ENCODE measurements around the gene SNAPIN. TPM values are rescaled to one million over a fixed set of nuclear protein-coding genes. Genes with fewer than 3 reads are reported as not detected.

Gene SNAPIN
- total RNA-seq, 1 experiment from 2014 or later = 46.8 TPM

DNA sequence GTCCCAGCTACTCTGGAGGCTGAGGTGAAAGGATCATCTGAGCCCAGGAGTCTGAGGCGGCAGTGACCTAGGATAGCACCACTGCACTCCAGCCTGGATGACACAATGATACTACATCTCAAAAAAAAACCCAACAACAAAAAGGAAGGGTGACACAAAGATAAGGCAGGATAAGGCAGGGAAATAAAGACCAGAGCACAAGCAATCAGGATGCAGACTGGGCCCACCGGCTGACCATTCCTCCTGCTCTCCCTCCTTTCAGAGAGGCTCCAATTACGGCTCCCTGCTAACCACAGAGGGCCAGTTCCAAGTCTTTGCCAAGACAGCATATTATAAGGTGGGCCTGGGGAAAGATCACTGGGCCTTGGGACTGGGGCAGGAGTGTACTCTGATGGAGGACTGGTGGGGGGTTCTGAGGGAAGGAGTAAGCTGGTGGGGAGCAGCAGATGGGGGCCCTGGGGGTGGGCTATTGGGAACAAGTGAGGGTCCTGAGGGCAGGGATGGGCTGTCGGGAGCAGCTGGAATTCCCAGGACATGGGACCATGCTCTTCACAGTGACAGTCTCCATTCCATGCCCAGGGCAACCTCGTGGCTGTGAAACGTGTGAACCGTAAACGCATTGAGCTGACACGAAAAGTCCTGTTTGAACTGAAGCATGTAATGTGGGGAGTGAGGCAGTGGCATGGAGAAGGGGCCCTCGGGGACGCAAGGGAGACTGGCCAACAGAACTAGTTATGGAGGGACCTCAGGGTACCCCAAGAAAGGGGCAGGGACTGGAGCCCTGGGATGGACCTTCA, 27.2 kb downstream of the SNAPIN start:
- intact Hi-C loops (cut with micrococcal nuclease; ENCODE audit: unreplicated experiment) (no loop called here), in situ Hi-C loops (cut with HindIII; ENCODE audit: low pct_unique_long_range_greater_than_20kb, low sequenced_read_pairs) (no loop called here)
- H3K4me3 ChIP-seq (ENCODE audit: low read depth in 2 of 2, low read length in 2 of 2) = no peak overlapping the region
- ChIA-PET CTCF (no interaction called here), POLR2A (no interaction called here)
- no peaks in the 10 kb centered on the region; the same call in 1 of the 2 replicates for H3K27me3 ChIP-seq (ENCODE audit: control insufficient read depth, insufficient read depth, low read length)
- H3K4me1 ChIP-seq (ENCODE audit: control insufficient read depth, insufficient read depth, low read length) = no peaks in the 10 kb centered on the region
- H3K9me3 ChIP-seq (ENCODE audit: control insufficient read depth, insufficient read depth, low read depth, low read length) = no peaks in the 10 kb centered on the region
- ATAC-seq = no peak
- TF ChIP-seq POLR2AphosphoS5 (IDR thresholded peaks at IDR 0.05; ENCODE audit: low read depth, low read length) (no peak), TCF7L2 (IDR thresholded peaks at IDR 0.05; ENCODE audit: low read depth, low read length) (no peak), SIN3A (IDR thresholded peaks at IDR 0.05; ENCODE audit: borderline replicate concordance, insufficient read depth, low read depth, low read length) (no peak)
- TF ChIP-seq, protein P1, sequence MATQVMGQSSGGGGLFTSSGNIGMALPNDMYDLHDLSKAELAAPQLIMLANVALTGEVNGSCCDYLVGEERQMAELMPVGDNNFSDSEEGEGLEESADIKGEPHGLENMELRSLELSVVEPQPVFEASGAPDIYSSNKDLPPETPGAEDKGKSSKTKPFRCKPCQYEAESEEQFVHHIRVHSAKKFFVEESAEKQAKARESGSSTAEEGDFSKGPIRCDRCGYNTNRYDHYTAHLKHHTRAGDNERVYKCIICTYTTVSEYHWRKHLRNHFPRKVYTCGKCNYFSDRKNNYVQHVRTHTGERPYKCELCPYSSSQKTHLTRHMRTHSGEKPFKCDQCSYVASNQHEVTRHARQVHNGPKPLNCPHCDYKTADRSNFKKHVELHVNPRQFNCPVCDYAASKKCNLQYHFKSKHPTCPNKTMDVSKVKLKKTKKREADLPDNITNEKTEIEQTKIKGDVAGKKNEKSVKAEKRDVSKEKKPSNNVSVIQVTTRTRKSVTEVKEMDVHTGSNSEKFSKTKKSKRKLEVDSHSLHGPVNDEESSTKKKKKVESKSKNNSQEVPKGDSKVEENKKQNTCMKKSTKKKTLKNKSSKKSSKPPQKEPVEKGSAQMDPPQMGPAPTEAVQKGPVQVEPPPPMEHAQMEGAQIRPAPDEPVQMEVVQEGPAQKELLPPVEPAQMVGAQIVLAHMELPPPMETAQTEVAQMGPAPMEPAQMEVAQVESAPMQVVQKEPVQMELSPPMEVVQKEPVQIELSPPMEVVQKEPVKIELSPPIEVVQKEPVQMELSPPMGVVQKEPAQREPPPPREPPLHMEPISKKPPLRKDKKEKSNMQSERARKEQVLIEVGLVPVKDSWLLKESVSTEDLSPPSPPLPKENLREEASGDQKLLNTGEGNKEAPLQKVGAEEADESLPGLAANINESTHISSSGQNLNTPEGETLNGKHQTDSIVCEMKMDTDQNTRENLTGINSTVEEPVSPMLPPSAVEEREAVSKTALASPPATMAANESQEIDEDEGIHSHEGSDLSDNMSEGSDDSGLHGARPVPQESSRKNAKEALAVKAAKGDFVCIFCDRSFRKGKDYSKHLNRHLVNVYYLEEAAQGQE (IDR thresholded peaks at IDR 0.05; ENCODE audit: insufficient read depth in 1 of 2, low read depth in 2 of 2, low read length in 1 of 2) = no peak
- TF ChIP-seq, protein P2, sequence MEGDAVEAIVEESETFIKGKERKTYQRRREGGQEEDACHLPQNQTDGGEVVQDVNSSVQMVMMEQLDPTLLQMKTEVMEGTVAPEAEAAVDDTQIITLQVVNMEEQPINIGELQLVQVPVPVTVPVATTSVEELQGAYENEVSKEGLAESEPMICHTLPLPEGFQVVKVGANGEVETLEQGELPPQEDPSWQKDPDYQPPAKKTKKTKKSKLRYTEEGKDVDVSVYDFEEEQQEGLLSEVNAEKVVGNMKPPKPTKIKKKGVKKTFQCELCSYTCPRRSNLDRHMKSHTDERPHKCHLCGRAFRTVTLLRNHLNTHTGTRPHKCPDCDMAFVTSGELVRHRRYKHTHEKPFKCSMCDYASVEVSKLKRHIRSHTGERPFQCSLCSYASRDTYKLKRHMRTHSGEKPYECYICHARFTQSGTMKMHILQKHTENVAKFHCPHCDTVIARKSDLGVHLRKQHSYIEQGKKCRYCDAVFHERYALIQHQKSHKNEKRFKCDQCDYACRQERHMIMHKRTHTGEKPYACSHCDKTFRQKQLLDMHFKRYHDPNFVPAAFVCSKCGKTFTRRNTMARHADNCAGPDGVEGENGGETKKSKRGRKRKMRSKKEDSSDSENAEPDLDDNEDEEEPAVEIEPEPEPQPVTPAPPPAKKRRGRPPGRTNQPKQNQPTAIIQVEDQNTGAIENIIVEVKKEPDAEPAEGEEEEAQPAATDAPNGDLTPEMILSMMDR (IDR thresholded peaks at IDR 0.05) = no peak
- BruUV-seq (replicated peaks) = no TSS peak
- DNase-seq (ENCODE audit: low read depth, low spot score) = no peak
- H3K27ac ChIP-seq (ENCODE audit: low read length) = no peak overlapping the region
- H3K36me3 ChIP-seq (ENCODE audit: control insufficient read depth, insufficient read depth, low read length) = no peaks in the 10 kb centered on the region

DNA sequence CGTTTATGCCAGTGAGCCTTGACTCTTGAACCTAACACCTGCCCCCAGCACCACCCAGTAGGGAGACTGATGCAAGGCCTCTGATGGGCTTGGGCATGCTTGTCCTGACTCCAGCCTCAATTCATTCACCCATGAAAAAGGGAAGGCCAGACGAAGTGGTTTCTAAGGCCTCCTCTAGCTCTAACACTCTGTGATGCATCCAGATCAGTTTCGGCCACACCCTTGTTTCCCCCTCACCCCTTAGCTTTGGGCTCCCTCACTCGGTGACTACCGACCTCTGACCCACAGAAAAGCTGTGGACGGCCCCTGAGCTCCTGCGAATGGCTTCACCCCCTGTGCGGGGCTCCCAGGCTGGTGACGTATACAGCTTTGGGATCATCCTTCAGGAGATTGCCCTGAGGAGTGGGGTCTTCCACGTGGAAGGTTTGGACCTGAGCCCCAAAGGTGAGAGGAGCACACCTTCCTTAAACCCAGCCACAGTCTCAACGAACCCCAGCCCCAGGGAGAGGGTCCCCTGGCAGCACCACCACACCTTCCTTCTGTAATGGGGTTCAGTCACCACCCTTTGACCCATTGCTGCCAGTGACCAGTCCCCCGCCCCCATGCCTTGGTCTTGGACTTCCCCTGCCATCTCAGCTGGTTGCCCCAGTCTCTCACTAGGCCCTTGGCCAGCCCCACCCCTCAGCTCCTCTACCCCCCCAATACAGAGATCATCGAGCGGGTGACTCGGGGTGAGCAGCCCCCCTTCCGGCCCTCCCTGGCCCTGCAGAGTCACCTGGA, 29.0 kb downstream of the SNAPIN start:
- CTCF ChIA-PET = no interaction called here
- Histone ChIP-seq H3K9me3 (ENCODE audit: control insufficient read depth, insufficient read depth, low read depth, low read length) (no peaks in the 10 kb centered on the region), H3K4me1 (ENCODE audit: control insufficient read depth, insufficient read depth, low read length) (no peaks in the 10 kb centered on the region), H3K36me3 (ENCODE audit: control insufficient read depth, insufficient read depth, low read length) (no peaks in the 10 kb centered on the region), H3K27me3 (ENCODE audit: control insufficient read depth, insufficient read depth, low read length) (no peaks in the 10 kb centered on the region), H3K27ac (ENCODE audit: low read length) (no peak overlapping the region), H3K4me3 (ENCODE audit: low read depth in 2 of 2, low read length in 2 of 2) (no peak overlapping the region)
- DNase-seq (ENCODE audit: low read depth, low spot score) (no peak), ATAC-seq (no peak)
- BruUV-seq (replicated peaks) = no TSS peak
- POLR2A ChIA-PET = no interaction called here
- in situ Hi-C loops (cut with HindIII; ENCODE audit: low pct_unique_long_range_greater_than_20kb, low sequenced_read_pairs) (no loop called here), intact Hi-C loops (cut with micrococcal nuclease; ENCODE audit: unreplicated experiment) (no loop called here)
- TF ChIP-seq POLR2AphosphoS5 (IDR thresholded peaks at IDR 0.05; ENCODE audit: low read depth, low read length) (no peak), SIN3A (IDR thresholded peaks at IDR 0.05; ENCODE audit: borderline replicate concordance, insufficient read depth, low read depth, low read length) (no peak)
- TF ChIP-seq, protein P2 (IDR thresholded peaks at IDR 0.05) = no peak
- TF ChIP-seq, protein P1 (IDR thresholded peaks at IDR 0.05; ENCODE audit: insufficient read depth in 1 of 2, low read depth in 2 of 2, low read length in 1 of 2) = no peak

Measured in Panc1 (cell line).